ENCODE data around the gene SLC15A2. TPM values are rescaled to one million over a fixed set of nuclear protein-coding genes. Genes with fewer than 3 reads are reported as not detected.
"Not testable (repeated sequence)": the region's sequence is repeated elsewhere in the genome, so short reads cannot be mapped to it uniquely, and the experiment has no call there.

The SLC15A2 gene
- total RNA-seq, 1 donor from 2014 or later: 0.49 TPM

GRCh38 chr3:121918779-121919483 lies 24.7 kb downstream of the SLC15A2 start:
- Histone ChIP-seq H3K36me3 (no peaks in the 10 kb centered on the region), H3K27ac (no peak overlapping the region), H3K9me3 (no peaks in the 10 kb centered on the region), H3K4me1 (no peaks in the 10 kb centered on the region), H3K27me3 (no peaks in the 10 kb centered on the region), H3K4me3 (no peak overlapping the region)
- DNase-seq (ENCODE audit: extremely low spot score in 2 of 2): no peak
- intact Hi-C loops (cut with DNase I): no loop called here
- TF ChIP-seq POLR2AphosphoS5 (IDR thresholded peaks at IDR 0.05; ENCODE audit: insufficient read depth in 1 of 2, low read depth in 1 of 2): peak in 1 of 2 donors; percentile 44
- no peak for TF ChIP-seq CTCF (IDR thresholded peaks at IDR 0.05)

GRCh38 chr3:121924734-121925133 lies 30.5 kb downstream of the SLC15A2 start:
- H3K27me3 ChIP-seq: no peaks in the 10 kb centered on the region
- no peaks in the 10 kb centered on the region for H3K36me3 ChIP-seq
- no peaks in the 10 kb centered on the region for H3K4me1 ChIP-seq

GRCh38 chr3:121926380-121926779 lies 32.2 kb downstream of the SLC15A2 start:
- H3K9me3 ChIP-seq: no peaks in the 10 kb centered on the region
- H3K27me3 ChIP-seq: no peaks in the 10 kb centered on the region
- no peak overlapping the region for H3K4me3 ChIP-seq
- TF ChIP-seq CTCF (IDR thresholded peaks at IDR 0.05): no peak
- H3K4me1 ChIP-seq: no peaks in the 10 kb centered on the region
- intact Hi-C loops (cut with DNase I): no loop called here
- H3K36me3 ChIP-seq: no peaks in the 10 kb centered on the region
- DNase-seq (ENCODE audit: extremely low spot score in 2 of 2): no peak
- no peak overlapping the region for H3K27ac ChIP-seq

More at GRCh38 chr3:121924734-121925133, 30.5 kb downstream of the SLC15A2 start:
- no peak for TF ChIP-seq POLR2A (IDR thresholded peaks at IDR 0.05)
- TF ChIP-seq CTCF (IDR thresholded peaks at IDR 0.05): no peak
- no peak for TF ChIP-seq POLR2AphosphoS5 (IDR thresholded peaks at IDR 0.05; ENCODE audit: insufficient read depth in 1 of 2, low read depth in 1 of 2)
- intact Hi-C loops (cut with DNase I): no loop called here
- Histone ChIP-seq H3K4me3 (no peak overlapping the region), H3K9me3 (no peaks in the 10 kb centered on the region), H3K27ac (no peak overlapping the region)
- DNase-seq (ENCODE audit: extremely low spot score in 2 of 2): no peak

GRCh38 chr3:121938141-121938855 lies 44.1 kb downstream of the SLC15A2 start:
- H3K9me3 ChIP-seq; H3K4me3 ChIP-seq; H3K27me3 ChIP-seq; DNase-seq (ENCODE audit: extremely low spot score in 2 of 2); H3K27ac ChIP-seq; H3K36me3 ChIP-seq; H3K4me1 ChIP-seq; intact Hi-C loops (cut with DNase I): not testable (repeated sequence)

GRCh38 chr3:121941592-121941991 lies 47.4 kb downstream of the SLC15A2 start:
- Histone ChIP-seq H3K27me3 (no peaks in the 10 kb centered on the region), H3K4me3 (no peak overlapping the region), H3K9me3 (no peaks in the 10 kb centered on the region), H3K4me1 (no peaks in the 10 kb centered on the region), H3K27ac (no peak overlapping the region), H3K36me3 (no peaks in the 10 kb centered on the region)
- intact Hi-C loops (cut with DNase I): no loop called here
- no peak for DNase-seq (ENCODE audit: extremely low spot score in 2 of 2)
- no peak for TF ChIP-seq CTCF (IDR thresholded peaks at IDR 0.05)
- no peak for TF ChIP-seq POLR2AphosphoS5 (IDR thresholded peaks at IDR 0.05; ENCODE audit: insufficient read depth in 1 of 2, low read depth in 1 of 2)
- TF ChIP-seq POLR2A (IDR thresholded peaks at IDR 0.05): no peak

Data from vagina (tissue), 2 donors.